Measurements from ENCODE around the gene EGFL8.

The EGFL8 gene

DNA sequence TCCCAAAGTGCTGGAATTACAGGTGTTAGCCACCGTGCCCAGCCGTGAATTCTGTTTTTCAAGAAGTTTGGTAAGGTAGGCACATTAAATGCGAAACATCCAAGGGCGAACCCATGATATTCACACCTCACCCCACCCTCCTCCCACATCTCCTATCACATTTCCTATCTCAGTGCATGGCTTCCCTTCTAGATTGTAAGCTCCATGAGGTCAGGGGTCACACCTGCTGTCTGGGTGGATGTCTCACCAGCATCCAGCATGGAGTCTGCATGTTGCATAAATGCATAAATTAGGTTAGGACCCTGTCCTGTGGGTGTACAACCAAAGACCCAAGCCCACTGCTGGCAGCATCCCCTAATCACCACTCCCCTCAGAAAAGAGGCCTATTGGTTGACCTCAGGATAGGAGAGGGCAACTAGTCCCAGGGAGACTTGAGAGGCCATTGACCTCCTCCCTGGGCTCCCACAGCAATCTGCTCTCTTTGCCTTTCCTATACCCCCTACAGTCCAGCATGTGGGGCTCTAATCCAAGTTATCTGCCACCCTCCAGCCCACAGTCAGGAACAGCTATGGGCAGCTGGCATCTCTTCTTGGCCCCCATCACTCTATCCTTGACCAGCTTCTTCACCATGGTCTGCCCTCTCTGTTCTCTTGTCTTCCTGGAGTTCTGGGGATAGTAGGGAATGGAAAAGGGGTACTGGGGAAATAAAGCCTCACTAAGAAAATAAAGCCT, 16.8 kb upstream of the EGFL8 start:
- Histone ChIP-seq H3K4me3 (ENCODE audit: low read length) (no peak overlapping the region), H3K36me3 (ENCODE audit: insufficient read depth, low read depth, low read length) (no peaks in the 10 kb centered on the region), H3K9me3 (ENCODE audit: insufficient read depth, low read depth, low read length) (no peaks in the 10 kb centered on the region), H3K4me1 (ENCODE audit: insufficient read depth, low read length) (peaks cover 22% of the 10 kb centered on the region), H3K9ac (ENCODE audit: low read depth, low read length) (no peak overlapping the region), H3K27me3 (ENCODE audit: insufficient read depth, low read length) (peaks cover 28% of the 10 kb centered on the region), H3K27ac (ENCODE audit: low read length) (no peak overlapping the region)

DNA sequence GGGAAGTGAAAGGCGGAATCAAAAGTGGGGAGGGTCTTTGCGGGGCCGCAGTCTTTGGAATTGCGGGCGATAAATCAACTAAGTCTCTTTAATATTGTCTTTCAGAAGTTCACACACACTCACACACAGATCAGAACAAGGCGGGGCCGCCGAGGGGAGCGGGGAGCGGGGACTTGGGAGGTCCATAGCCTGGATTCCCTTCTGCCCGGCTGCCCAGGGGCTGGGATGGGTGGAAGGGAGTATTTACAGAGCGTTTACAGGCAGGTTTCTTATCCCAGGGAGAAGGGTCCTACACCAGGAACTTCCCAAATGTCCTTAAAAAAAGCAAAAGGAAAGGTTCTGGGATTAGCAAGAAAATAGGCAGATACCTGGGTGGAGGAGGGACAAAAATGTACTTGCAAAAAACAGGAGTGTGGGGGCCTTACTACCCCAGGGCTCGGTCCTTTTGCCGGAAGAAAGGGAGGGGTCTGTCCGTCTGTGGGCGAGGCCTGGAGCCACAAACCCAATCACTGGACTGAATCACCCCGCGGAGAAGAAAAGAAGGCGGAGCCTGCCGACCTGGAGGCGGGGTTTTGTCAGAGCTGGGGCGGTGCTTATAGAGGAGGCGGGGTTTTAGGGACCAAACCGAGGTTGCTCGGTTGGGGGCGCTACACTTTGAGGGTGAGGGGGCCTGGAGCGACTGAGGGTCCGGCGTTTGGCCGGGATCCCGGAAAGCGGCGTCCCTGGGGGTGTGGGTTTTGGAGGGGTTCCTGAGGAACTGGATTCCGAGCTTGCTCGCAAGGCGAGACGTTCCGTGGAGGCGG, 15.9 kb upstream of the EGFL8 start:
- no peaks in the 10 kb centered on the region for H3K36me3 ChIP-seq (ENCODE audit: insufficient read depth, low read depth, low read length)
- H3K9me3 ChIP-seq (ENCODE audit: insufficient read depth, low read depth, low read length) = no peaks in the 10 kb centered on the region
- H3K4me3 ChIP-seq (ENCODE audit: low read length) = no peak overlapping the region
- peaks cover 35% of the 10 kb centered on the region for H3K27me3 ChIP-seq (ENCODE audit: insufficient read depth, low read length)
- no peak overlapping the region for H3K27ac ChIP-seq (ENCODE audit: low read length)
- peaks cover 29% of the 10 kb centered on the region for H3K4me1 ChIP-seq (ENCODE audit: insufficient read depth, low read length)
- H3K9ac ChIP-seq (ENCODE audit: low read depth, low read length) = no peak overlapping the region

DNA sequence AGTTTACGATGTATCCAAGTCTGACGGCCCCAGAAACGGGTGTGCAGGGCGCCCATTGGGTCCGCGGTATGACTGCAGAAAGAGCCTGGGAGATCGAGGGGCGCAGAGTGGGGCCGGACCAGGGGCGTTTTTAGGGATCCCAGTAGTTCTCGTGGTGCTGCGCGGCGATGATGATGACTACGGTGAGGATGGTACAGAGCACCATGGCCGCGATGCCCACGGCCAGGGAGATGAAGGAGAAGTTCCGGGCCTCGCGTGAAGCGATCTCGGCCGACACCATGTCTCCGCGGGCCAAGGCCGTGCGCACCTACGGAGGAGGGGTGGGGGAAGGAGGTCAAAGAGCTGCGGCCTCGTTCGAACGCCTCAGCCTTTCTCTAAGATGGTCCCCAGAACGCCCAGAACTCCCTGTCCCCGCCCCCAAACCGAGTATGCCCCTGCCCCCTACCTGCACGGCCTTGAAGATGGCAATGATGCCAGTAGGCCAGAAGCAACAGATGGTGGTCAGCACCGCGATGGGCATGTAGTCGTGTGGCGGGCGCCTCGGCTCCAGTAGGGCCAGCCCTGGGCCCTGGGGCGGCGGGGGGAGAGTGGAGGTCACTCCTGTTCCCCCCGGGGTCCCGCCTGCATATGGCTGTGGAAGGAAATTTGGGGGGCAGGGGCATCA, 15.2 kb upstream of the EGFL8 start:
- Histone ChIP-seq H3K27ac (ENCODE audit: low read length) (no peak overlapping the region), H3K9me3 (ENCODE audit: insufficient read depth, low read depth, low read length) (no peaks in the 10 kb centered on the region), H3K27me3 (ENCODE audit: insufficient read depth, low read length) (peaks cover 35% of the 10 kb centered on the region), H3K36me3 (ENCODE audit: insufficient read depth, low read depth, low read length) (no peaks in the 10 kb centered on the region), H3K9ac (ENCODE audit: low read depth, low read length) (no peak overlapping the region), H3K4me1 (ENCODE audit: insufficient read depth, low read length) (peaks cover 29% of the 10 kb centered on the region), H3K4me3 (ENCODE audit: low read length) (no peak overlapping the region)

DNA sequence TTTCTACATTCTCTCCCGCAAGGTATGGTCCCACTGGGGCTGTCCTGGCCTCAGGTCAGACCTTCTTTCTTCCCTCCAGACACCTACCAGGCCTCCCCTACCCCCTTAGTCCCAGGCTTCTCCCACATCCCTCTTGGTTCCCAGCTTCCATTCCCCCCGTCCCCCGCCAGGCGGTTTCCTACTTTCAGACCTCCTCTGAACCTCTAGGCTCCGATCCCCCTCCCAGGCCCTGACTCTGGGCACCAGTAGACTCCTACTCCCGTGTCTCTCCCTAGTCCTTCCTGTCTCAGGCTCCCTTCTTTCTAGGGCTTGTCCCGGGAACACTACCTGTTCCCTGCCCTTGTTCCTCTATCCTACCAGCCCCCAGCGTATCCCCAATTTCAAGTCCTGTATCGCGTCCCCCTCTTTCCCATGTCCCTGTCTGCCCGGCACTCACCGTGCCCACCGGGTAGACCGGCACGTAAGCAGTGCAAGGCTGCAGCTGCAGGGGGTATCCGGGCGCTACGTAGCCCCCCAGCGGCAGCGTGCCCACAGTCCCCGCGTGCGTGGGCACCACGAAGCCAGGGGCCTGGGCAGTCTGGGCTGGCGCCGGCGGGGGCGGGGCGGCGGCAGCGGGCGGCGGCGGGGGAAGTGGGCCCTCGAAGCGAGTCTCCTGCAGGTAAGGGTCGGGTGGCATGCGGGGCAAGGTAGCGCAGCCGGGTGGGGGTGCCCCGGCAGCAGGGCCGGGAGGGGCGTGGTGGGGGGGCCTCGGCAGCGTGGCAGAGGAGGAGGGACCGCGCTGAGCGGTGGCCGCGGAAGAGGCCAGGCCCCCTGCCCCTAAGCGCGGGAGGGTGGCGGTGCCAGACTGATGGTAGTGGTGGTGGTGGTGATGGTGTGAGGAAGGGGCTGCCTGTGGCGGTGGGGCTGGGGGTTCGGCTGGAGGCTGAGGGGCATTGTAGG, 14.2 kb upstream of the EGFL8 start:
- Histone ChIP-seq H3K4me1 (ENCODE audit: insufficient read depth, low read length) (peaks cover 29% of the 10 kb centered on the region), H3K9me3 (ENCODE audit: insufficient read depth, low read depth, low read length) (no peaks in the 10 kb centered on the region), H3K36me3 (ENCODE audit: insufficient read depth, low read depth, low read length) (no peaks in the 10 kb centered on the region), H3K9ac (ENCODE audit: low read depth, low read length) (no peak overlapping the region), H3K27ac (ENCODE audit: low read length) (no peak overlapping the region), H3K27me3 (ENCODE audit: insufficient read depth, low read length) (peaks cover 35% of the 10 kb centered on the region), H3K4me3 (ENCODE audit: low read length) (peak overlapping the region; percentile 61; the same call in 1 of the 2 replicates)

DNA sequence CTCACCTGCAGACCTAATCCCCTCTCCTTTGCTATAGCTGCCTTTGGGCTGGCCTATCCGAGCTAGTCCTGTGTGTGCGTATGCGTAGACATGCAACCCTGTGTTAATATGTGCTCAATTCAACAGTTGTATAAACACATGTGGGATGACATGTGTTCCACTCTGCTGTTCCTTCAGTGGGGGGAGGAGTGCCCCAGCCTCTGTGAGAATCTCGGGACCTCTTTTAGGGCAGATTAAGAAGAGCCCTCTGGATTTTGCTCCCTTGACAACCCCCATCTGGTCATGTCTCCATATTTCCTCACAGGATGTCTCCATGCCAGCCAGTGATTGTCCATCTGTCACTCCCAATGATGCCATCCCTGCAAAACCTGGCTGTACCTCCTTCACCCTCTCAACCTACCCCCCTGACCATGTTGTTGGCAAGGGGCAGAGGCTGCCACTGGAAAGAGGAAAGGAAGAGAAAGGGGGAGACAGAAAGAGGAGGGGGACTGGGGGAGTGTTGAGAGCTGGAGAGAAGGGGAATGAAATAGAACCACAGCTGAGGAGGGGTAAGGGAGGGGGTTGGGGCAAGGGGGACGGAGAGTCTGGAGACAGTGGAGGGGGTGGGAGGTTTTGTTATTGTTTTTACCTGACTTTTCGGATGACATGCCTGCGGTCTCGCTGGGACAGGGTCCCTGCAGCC, 13.1 kb upstream of the EGFL8 start:
- Histone ChIP-seq H3K4me3 (ENCODE audit: low read length) (peak overlapping the region; percentile 61; the same call in 1 of the 2 replicates), H3K36me3 (ENCODE audit: insufficient read depth, low read depth, low read length) (peaks cover 6% of the 10 kb centered on the region), H3K9ac (ENCODE audit: low read depth, low read length) (no peak overlapping the region), H3K27ac (ENCODE audit: low read length) (no peak overlapping the region), H3K4me1 (ENCODE audit: insufficient read depth, low read length) (peaks cover 21% of the 10 kb centered on the region), H3K27me3 (ENCODE audit: insufficient read depth, low read length) (peaks cover 35% of the 10 kb centered on the region), H3K9me3 (ENCODE audit: insufficient read depth, low read depth, low read length) (no peaks in the 10 kb centered on the region)

DNA sequence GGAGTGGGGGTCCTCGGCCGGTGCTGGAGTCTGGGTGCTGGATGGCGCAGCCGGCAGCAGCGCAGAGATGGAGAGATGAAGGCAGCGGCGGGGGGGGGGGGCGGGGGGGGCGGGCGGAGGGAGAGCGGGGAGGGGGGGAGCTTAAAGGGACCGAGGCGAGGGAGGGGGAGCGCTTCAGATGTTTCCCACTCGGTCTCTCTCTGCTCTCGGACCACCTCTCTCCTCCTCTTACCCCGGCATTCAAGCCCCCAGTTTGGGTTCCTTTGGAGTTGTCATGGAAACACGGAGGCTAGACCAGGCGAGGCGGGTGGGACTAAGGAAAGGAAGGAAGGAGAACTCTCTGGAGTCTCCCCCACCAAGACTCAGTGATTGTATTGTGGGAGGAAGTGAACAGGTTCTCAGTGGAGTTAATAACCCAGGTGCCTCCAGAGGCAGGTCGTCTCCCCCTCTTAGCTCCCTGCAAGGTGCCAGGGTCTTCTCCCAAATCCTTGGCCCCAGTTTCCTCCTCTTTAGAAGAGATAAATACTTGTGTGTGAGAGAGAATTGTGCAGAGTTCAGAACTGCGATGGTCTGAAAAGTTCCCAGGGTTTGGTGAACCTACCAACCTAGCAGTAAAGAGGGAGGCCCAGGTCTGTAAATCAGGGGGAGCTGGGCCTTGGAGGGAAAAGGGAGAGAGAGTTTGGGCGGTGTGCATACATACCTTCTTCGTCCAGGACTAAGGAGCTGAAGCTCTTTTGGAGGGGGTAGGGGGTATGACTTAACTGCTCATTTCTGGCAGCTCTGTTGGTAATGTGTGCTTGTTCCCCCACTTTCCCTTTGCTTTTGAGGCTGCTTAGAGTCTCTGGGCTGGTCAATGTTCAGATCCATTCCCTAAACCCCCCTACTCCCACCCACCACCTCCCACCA, 12.3 kb upstream of the EGFL8 start, which contains the start of gene PRRT1:
Gene PRRT1 (minus strand): TSS at position 77 of the 906 bp plus-strand sequence. CDS start 112 bp downstream, outside the sequence.
- Histone ChIP-seq H3K27ac (ENCODE audit: low read length) (no peak within 1 kb of the TSS), H3K4me1 (ENCODE audit: insufficient read depth, low read length) (peaks cover 18% of the 10 kb centered on the region), H3K27me3 (ENCODE audit: insufficient read depth, low read length) (peaks cover 35% of the 10 kb centered on the region), H3K9me3 (ENCODE audit: insufficient read depth, low read depth, low read length) (no peaks in the 10 kb centered on the region), H3K9ac (ENCODE audit: low read depth, low read length) (peak within 1 kb of the TSS; percentile 92; the same call in 1 of the 2 replicates), H3K4me3 (ENCODE audit: low read length) (peak within 1 kb of the TSS; percentile 94), H3K36me3 (ENCODE audit: insufficient read depth, low read depth, low read length) (peaks cover 14% of the 10 kb centered on the region)

DNA sequence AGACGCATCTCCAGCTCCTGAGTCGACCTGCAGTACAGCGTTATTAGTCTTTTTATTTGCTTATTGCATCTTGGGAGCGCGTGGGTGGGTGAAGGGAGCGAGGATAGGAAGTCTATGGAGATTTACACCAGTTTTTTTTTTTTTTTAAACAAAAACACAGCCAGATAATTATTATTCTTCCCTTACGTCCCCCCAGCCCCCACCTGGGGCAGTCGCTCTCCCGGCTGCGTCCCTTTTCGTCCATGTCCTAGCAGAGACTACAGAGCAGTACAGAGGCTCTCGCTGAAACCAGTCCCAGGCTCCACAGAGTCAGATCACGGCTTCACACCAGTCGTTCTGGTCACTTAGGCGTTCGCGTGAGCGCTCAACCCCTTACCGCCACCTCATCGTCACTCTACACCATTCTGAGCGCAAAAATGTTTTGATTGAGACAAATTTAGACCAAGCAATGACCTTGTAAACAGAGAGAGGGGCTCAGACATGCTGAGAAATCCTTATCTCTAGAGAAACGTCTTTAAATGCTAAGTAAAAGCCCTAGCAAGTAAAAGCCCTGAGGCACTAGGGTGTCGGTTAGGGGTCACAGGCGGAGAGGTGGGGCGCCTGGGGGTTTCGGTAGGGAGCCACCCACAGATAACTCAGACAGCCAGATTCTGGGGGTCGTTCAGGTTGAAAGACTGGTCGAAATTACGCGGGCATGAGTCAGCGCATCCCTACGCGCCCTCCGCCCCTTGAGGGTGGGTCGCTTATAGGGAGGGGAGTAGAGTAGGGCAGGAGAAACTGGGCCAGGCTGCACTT, 11.4 kb upstream of the EGFL8 start:
- H3K4me1 ChIP-seq (ENCODE audit: insufficient read depth, low read length) = peaks cover 18% of the 10 kb centered on the region

DNA sequence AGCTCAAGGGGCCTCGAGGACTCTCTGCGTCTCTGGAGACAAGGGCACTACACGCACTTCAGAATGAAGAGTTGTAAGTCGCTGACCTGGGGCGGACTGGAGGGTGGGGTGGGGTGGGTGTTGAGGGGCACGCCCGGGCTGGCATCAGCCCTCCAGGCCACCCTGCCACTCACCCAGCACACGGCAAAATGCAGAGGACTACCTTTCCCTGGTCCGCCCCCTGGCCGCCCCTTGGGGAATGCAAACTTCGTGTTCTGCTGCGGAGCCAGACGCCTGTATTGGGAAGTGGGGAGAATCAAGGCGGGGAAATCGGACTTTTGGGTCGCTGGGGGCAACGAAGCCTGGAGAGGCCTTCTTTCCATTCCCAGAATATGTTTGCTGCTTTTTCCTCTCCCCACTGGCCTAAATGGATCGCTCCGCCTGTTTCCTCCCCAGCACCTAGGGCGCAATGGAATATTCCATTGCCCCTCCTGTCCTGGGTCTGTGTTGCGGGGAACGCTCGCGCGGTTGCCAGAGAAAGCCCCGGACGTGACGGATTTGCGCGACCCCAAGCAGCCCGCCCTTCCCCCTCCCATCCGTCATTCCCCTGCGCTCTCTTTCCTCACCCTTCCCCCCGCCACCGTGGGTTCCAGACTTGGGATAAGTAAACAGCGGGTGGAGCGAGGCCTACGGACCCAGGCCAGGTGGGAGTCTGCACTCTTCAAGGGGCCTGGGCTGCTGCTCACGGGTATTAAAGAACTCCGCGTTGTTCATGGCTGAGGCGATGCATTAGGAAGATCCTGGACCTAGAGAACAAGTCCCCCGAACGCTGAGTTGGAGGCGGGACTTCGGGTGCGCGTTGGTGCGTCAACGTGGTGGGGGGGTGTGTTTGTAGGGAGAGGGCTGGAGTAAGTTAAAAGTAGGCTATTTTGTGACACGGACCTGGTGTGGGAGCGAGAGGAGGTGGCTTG, 10.6 kb upstream of the EGFL8 start, which contains the start of gene PPT2:
Gene PPT2 (plus strand): TSS at position 578 of the 950 bp plus-strand sequence. CDS start 454 bp downstream, outside the sequence.
- H3K36me3 ChIP-seq (ENCODE audit: insufficient read depth, low read depth, low read length) = peaks cover 30% of the 10 kb centered on the region
- no peaks in the 10 kb centered on the region for H3K9me3 ChIP-seq (ENCODE audit: insufficient read depth, low read depth, low read length)
- peak within 1 kb of the TSS; percentile 2 for H3K27ac ChIP-seq (ENCODE audit: low read length)
- peaks cover 18% of the 10 kb centered on the region for H3K4me1 ChIP-seq (ENCODE audit: insufficient read depth, low read length)
- H3K27me3 ChIP-seq (ENCODE audit: insufficient read depth, low read length) = peaks cover 35% of the 10 kb centered on the region
- peak within 1 kb of the TSS; percentile 94 for H3K4me3 ChIP-seq (ENCODE audit: low read length)
- peak within 1 kb of the TSS; percentile 92 for H3K9ac ChIP-seq (ENCODE audit: low read depth, low read length)

More for the DNA sequence above, 11.4 kb upstream of the EGFL8 start:
- Histone ChIP-seq H3K9me3 (ENCODE audit: insufficient read depth, low read depth, low read length) (no peaks in the 10 kb centered on the region), H3K4me3 (ENCODE audit: low read length) (peak overlapping the region; percentile 94), H3K27me3 (ENCODE audit: insufficient read depth, low read length) (peaks cover 35% of the 10 kb centered on the region), H3K9ac (ENCODE audit: low read depth, low read length) (peak overlapping the region; percentile 92), H3K27ac (ENCODE audit: low read length) (peak overlapping the region; percentile 2), H3K36me3 (ENCODE audit: insufficient read depth, low read depth, low read length) (peaks cover 21% of the 10 kb centered on the region)
